A549 (cell line): ENCODE data around the gene PTHLH. TPM values are rescaled to one million over a fixed set of nuclear protein-coding genes. Genes with fewer than 3 reads are reported as not detected.

Experiments used
- ATAC-seq, 2 experiments: fragments of 200-7000 bp in 1 of 2; fragments of >200 bp in 1 of 2; cut with Nextera tagmentation in 1 of 2; cut with Tn5 transposase in 1 of 2; 3 replicates each; pipeline versions ENCODE4 v1.8.0 to v1.9.1; 2018 to 2020; ENCODE audit warnings: mild to moderate bottlenecking in 1 of 2, moderate library complexity in 1 of 2
- CTCF ChIA-PET: fragments of 300-600 bp; sonication (Branson Sonifier 250); formaldehyde crosslinking; extraction: SDS; loops from one replicate; lab custom pipeline; 2021; ENCODE audit warnings: antibody characterized with exemption, inconsistent platforms; lab: Yijun Ruan, JAX
- POLR2A ChIA-PET: fragments of 350-600 bp; formaldehyde crosslinking; extraction: SDS; loops from one replicate; lab custom pipeline; 2021; ENCODE audit warnings: antibody characterized with exemption, inconsistent platforms; lab: Yijun Ruan, JAX
- DNase-seq, 2 experiments: peaks; one replicate each; pipeline versions ENCODE4 v3.0.0 to v3.0.0-alpha.2; 2011 to 2016; ENCODE audit warnings: low read depth in 1 of 2, low spot score in 1 of 2
- FAIRE-seq: peaks from 2 replicates; lab custom pipeline; 2011; peaks lifted over from hg19 to GRCh38; lab: Jason Lieb, UNC
- H3K27ac ChIP-seq, 2 experiments: fragments of >200 bp; sonication (Bioruptor Twin); formaldehyde crosslinking; 3 replicates each; pipeline ENCODE4 v1.5.1; 2016 to 2017
- H3K4me1 ChIP-seq: fragments of >200 bp; sonication (Bioruptor Twin); formaldehyde crosslinking; 3 replicates; pipeline ENCODE4 v1.6.1; 2016
- H3K4me2 ChIP-seq: fragments of >200 bp; sonication (Bioruptor Twin); formaldehyde crosslinking; 3 replicates; pipeline ENCODE4 v1.6.1; 2016
- H3K4me3 ChIP-seq: fragments of >200 bp; sonication (Bioruptor Twin); formaldehyde crosslinking; 3 replicates; pipeline ENCODE4 v1.5.1; 2016
- H3K9me3 ChIP-seq: fragments of >200 bp; sonication (Bioruptor Twin); formaldehyde crosslinking; 3 replicates; pipeline ENCODE4 v1.6.1; 2016
- FOSL2 ChIP-seq, 2 experiments: fragments of 450-650 bp in 1 of 2; fragments of >200 bp in 1 of 2; sonication (Bioruptor Twin) in 1 of 2; formaldehyde crosslinking; IDR thresholded peaks; 2 replicates each; pipeline versions ENCODE4 v1.5.0 to v1.6.1; 2016 to 2020; ENCODE audit warnings: mild to moderate bottlenecking in 1 of 2, moderate library complexity in 1 of 2
- GATA3 ChIP-seq: IDR thresholded peaks from 2 replicates; pipeline ENCODE4 v1.6.1; 2012; ENCODE audit warnings: borderline replicate concordance
- HEYL ChIP-seq: fragments of 250-450 bp; sonication (Bioruptor Pico); IDR thresholded peaks from 2 replicates; pipeline ENCODE4 v1.8.0; 2021; ENCODE audit warnings: mild to moderate bottlenecking, moderate library complexity
- JUN ChIP-seq, 2 experiments: fragments of >200 bp; sonication (Bioruptor Twin); formaldehyde crosslinking; IDR thresholded peaks; 2 replicates in 1 of 2; 3 replicates in 1 of 2; pipeline ENCODE4 v1.6.1; 2016 to 2017
- JUNB ChIP-seq: fragments of >200 bp; sonication (Bioruptor Twin); formaldehyde crosslinking; IDR thresholded peaks from 2 replicates; pipeline ENCODE4 v1.6.1; 2016
- KDM1A ChIP-seq: fragments of 200-600 bp; sonication (generic); IDR thresholded peaks from 2 replicates; pipeline ENCODE4 v1.6.1; 2016; ENCODE audit warnings: low read depth, mild to moderate bottlenecking
- KDM5A ChIP-seq: fragments of 200-600 bp; sonication (generic); IDR thresholded peaks from 2 replicates; pipeline ENCODE4 v1.6.1; 2016; ENCODE audit warnings: antibody characterized with exemption, mild to moderate bottlenecking
- MAFK ChIP-seq: fragments of 450-650 bp; IDR thresholded peaks from 2 replicates; pipeline ENCODE4 v1.6.1; 2014; ENCODE audit not compliant: partially characterized antibody
- RARB ChIP-seq: fragments of 250-450 bp; sonication (Bioruptor Pico); IDR thresholded peaks from 2 replicates; pipeline ENCODE4 v1.8.0; 2021; ENCODE audit warnings: mild to moderate bottlenecking, moderate library complexity
- WGBS: methylation state at CpG from one replicate; pipeline ENCODE4 v1.1.6; 2017; ENCODE audit errors: missing lambda C conversion rate; 5-methylcytosine and 5-hydroxymethylcytosine counted together
- polyA plus RNA-seq, 4 experiments: library from polyadenylated mRNA; depleted of rRNA in 3 of 4; stranded (reverse); fragments of >200 nt; fragmentation: RNase III in 1 of 4; extraction: RNeasy Plus Mini Kit Qiagen cat#74134 plus additional on column Dnase treatment in 1 of 4; gene quantifications; 2 replicates in 3 of 4; 3 replicates in 1 of 4; pipeline ENCODE4 v1.2.3, GENCODE V29; 2011 to 2017
- TF ChIP-seq, protein P1 (sequence below): IDR thresholded peaks from 2 replicates; pipeline ENCODE4 v1.6.1; 2012
- TF ChIP-seq, protein P2 (sequence below): fragments of 450-650 bp; IDR thresholded peaks from 2 replicates; pipeline ENCODE4 v1.6.1; 2014; ENCODE audit warnings: antibody characterized with exemption
- TF ChIP-seq, protein P3 (sequence below): fragments of 200-600 bp; sonication (generic); IDR thresholded peaks from 2 replicates; pipeline ENCODE4 v1.6.1; 2016; ENCODE audit warnings: antibody characterized with exemption, mild to moderate bottlenecking, moderate library complexity

PTHLH gene
- polyA plus RNA-seq, 2 of the 4 experiments (the other 2 are of a cell fraction): 10.9 to 27.9 TPM

DNA sequence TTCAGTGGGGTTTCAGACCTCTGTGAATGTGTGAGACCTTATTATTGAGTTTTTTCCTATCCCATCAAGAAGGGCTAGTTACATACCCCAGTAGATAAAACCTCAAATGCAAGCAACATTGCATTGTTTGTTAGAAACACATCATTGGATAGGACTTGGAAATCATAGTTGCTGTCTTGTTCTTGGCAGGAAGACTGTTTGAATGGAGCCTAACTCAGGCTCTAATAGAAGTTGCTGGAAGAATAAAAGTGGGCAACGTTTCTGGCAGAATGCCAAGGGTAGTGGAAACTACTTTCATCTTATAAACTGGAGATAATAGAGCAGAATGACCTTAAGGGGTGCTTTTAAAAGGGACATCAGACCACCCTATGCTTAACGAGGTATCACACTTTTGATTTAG lies 9.9 kb upstream of the PTHLH start (continued):
- TF ChIP-seq HEYL (CRISPR knock-in tag) (no peak), RARB (CRISPR knock-in tag) (no peak)

DNA sequence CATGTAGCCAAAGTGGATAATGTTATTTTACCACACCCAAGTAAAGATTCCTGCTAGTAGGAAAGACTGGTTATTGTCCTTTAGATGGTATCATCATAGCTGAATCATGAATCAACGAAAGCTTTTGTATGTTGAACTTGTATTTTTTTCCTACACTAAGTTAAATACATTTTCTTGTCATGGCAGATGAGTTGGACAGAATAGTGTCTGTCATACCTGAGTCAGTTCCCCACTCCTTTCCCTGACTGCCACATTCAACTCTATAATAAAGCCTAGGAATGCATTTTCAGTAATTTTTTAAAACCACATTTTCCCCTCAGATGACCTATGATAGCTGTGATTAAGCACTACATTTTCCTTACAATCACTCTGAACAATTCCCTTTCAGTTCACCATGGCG lies 9.3 kb upstream of the PTHLH start:
- no peak overlapping the region for H3K4me3 ChIP-seq
- DNase-seq (peak in 1 of 2 experiments; percentile 62), FAIRE-seq (peak; percentile 61), ATAC-seq (peak in 1 of 2 experiments; percentile 54; a peak in 3 of 6 replicates)
- H3K4me1 ChIP-seq: peaks cover 38% of the 10 kb centered on the region
- 8% methylated on average over 2 of the region's 2 CpGs for WGBS
- peak overlapping the region; percentile 24 to 84; a peak in 5 of 6 replicates for H3K27ac ChIP-seq
- H3K9me3 ChIP-seq: no peaks in the 10 kb centered on the region
- 0 out of 2 replicates have a peak, but pooled peaks have one; percentile 48 for TF ChIP-seq GATA3
- peak; percentile 49; the same call in 1 of the 2 replicates for TF ChIP-seq JUNB
- TF ChIP-seq FOSL2 (IDR thresholded peaks at IDR 0.05): no peak
- TF ChIP-seq FOSL2 (CRISPR knock-in tag; IDR thresholded peaks at IDR 0.05): peak; percentile 41
- TF ChIP-seq, protein P1, sequence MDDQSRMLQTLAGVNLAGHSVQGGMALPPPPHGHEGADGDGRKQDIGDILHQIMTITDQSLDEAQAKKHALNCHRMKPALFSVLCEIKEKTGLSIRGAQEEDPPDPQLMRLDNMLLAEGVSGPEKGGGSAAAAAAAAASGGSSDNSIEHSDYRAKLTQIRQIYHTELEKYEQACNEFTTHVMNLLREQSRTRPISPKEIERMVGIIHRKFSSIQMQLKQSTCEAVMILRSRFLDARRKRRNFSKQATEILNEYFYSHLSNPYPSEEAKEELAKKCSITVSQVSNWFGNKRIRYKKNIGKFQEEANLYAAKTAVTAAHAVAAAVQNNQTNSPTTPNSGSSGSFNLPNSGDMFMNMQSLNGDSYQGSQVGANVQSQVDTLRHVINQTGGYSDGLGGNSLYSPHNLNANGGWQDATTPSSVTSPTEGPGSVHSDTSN: no peak
- peak; percentile 51 for TF ChIP-seq MAFK
- ChIA-PET POLR2A (interaction anchor here (0.9 to 1.3 kb wide), 3 partner anchors 12 to 250 kb away, joined by 4 to 10 read pairs (median 6); partner anchors contain the start of gene CCDC91), CTCF (interaction anchor here (1.0 to 4.7 kb wide), 2 partner anchors 12 to 47 kb away, joined by 3 to 17 read pairs; no protein-coding TSS in a partner anchor)
- peak overlapping the region; percentile 9; the same call in 1 of the 3 replicates for H3K4me2 ChIP-seq

DNA sequence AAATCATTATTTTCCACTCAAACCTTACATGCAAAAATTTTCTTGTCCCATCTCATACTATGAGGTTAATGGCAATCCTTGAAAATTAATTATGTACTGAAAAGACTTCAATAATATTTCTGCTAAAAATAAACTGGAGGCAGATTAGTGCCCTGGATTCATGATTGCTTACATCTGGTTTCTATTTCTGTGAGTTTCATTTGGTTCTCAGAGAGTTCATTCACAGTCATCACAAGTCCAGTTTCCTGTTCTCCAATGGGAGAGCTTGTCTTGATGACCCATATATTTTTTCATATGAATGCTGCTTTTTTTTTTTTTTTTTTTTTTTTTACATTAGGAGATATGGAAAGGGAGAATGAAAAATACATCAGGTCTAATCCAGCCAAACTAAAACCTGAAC lies 6.6 kb upstream of the PTHLH start:
- Histone ChIP-seq H3K4me2 (no peak overlapping the region), H3K4me1 (peaks cover 40% of the 10 kb centered on the region), H3K27ac (no peak overlapping the region), H3K9me3 (no peaks in the 10 kb centered on the region), H3K4me3 (no peak overlapping the region)
- DNase-seq (no peak), FAIRE-seq (no peak), ATAC-seq (no peak)
- ChIA-PET CTCF (interaction anchor here (1.2 to 1.3 kb wide), 2 partner anchors 9 to 198 kb away, joined by 3 read pairs; no protein-coding TSS in a partner anchor), POLR2A (interaction anchor here (0.6 to 1.5 kb wide), 3 partner anchors 8 to 211 kb away, joined by 4 to 7 read pairs (median 5); partner anchors contain the start of gene CCDC91)
- TF ChIP-seq, protein P2, sequence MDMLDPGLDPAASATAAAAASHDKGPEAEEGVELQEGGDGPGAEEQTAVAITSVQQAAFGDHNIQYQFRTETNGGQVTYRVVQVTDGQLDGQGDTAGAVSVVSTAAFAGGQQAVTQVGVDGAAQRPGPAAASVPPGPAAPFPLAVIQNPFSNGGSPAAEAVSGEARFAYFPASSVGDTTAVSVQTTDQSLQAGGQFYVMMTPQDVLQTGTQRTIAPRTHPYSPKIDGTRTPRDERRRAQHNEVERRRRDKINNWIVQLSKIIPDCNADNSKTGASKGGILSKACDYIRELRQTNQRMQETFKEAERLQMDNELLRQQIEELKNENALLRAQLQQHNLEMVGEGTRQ: no peak
- TF ChIP-seq KDM5A (no peak), JUN (IDR thresholded peaks at IDR 0.05) (no peak)

DNA sequence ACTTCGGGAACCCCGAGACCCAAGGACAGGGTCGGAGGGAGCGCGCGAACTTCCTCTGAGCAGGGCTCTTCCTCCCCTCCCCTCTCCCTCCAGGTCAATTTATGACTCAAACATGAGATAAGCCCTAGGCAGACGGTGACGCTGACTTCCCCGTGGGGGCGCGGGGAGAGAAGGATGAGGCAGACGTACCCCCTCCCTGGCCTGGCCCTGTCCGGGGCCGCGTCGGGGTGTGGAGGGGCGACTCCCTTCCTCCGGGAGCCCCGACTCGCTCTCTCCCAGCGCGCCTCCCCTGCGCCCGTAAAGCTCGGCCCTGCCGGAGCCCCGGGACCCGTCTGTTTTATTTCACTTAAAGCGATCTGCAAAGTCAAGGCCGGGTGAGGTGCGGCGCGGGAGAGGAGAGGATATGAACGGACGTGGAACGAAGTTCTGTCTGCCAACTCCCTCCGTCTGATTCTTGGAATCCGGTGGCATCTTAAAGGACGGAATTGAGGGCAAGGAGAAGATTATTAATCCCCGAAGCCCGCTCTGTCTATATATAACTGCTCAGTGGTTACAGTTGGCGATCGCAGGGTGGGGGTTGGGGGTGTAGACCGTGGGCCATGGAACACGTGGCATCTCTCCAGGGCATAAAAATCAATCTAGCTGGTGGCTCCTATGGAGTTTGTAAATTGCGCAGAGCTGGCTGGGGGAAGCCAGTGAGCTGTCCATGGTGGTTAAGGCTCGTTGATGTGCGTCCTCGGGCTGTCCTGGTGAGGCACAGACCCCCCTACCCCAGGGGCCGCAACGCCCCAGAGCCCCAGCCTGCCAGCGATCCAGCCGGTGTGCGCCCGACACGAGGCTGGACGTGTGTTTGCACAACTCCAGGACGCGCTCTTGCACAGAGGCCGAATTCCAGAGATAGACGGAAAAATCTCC lies 2.9 kb upstream of the PTHLH start:
- CTCF ChIA-PET: interaction anchor here (1.0 kb wide), 1 partner anchor 199 kb away, joined by 3 read pairs; no protein-coding TSS in a partner anchor

More for the DNA sequence above, 2.9 kb upstream of the PTHLH start:
- 44% methylated on average over 50 of the region's 61 CpGs for WGBS
- TF ChIP-seq, protein P1: no peak
- TF ChIP-seq, protein P3, sequence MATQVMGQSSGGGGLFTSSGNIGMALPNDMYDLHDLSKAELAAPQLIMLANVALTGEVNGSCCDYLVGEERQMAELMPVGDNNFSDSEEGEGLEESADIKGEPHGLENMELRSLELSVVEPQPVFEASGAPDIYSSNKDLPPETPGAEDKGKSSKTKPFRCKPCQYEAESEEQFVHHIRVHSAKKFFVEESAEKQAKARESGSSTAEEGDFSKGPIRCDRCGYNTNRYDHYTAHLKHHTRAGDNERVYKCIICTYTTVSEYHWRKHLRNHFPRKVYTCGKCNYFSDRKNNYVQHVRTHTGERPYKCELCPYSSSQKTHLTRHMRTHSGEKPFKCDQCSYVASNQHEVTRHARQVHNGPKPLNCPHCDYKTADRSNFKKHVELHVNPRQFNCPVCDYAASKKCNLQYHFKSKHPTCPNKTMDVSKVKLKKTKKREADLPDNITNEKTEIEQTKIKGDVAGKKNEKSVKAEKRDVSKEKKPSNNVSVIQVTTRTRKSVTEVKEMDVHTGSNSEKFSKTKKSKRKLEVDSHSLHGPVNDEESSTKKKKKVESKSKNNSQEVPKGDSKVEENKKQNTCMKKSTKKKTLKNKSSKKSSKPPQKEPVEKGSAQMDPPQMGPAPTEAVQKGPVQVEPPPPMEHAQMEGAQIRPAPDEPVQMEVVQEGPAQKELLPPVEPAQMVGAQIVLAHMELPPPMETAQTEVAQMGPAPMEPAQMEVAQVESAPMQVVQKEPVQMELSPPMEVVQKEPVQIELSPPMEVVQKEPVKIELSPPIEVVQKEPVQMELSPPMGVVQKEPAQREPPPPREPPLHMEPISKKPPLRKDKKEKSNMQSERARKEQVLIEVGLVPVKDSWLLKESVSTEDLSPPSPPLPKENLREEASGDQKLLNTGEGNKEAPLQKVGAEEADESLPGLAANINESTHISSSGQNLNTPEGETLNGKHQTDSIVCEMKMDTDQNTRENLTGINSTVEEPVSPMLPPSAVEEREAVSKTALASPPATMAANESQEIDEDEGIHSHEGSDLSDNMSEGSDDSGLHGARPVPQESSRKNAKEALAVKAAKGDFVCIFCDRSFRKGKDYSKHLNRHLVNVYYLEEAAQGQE: peak; percentile 51; the same call in 1 of the 2 replicates
- TF ChIP-seq JUN (IDR thresholded peaks at IDR 0.05): 0 out of 5 replicates have a peak, but pooled peaks of 1 of the 2 experiments have one; percentile 32
- TF ChIP-seq KDM1A: no peak
- TF ChIP-seq GATA3: peak; percentile 60; the same call in 1 of the 2 replicates
- no peak for TF ChIP-seq FOSL2 (IDR thresholded peaks at IDR 0.05)
- peak; percentile 60 for TF ChIP-seq FOSL2 (CRISPR knock-in tag; IDR thresholded peaks at IDR 0.05)
- TF ChIP-seq, all 56 proteins: peak for 4
- H3K4me1 ChIP-seq: peaks cover 49% of the 10 kb centered on the region
- peak overlapping the region; percentile 72 for H3K4me2 ChIP-seq
- DNase-seq (peak in 1 of 2 experiments; percentile 68), ATAC-seq (peak; percentile 28 to 74), FAIRE-seq (no peak)
- POLR2A ChIA-PET: no interaction called here
- H3K27ac ChIP-seq: peak overlapping the region; percentile 65 to 87
- H3K9me3 ChIP-seq: no peaks in the 10 kb centered on the region
- H3K4me3 ChIP-seq: peak overlapping the region; percentile 37
